Cardiac fibroblast (primary cell): ENCODE data around the gene GRAMD1C.

Experiments
- DNase-seq, 2 donors: peaks; one replicate each; pipeline versions ENCODE4 v3.0.0 to v3.0.0-alpha.2; 2010; ENCODE audit warnings: low read depth in 2 of 2
- H3K4me3 ChIP-seq, 2 donors: replicated peaks in 1 of 2; 1 replicate in 1 of 2; 2 replicates in 1 of 2; pipeline ENCODE4 v1.5.1; 2011; ENCODE audit warnings: low read depth in 2 of 2, low read length in 2 of 2, mild to moderate bottlenecking in 2 of 2, moderate library complexity in 1 of 2
- TF ChIP-seq, protein P1 (sequence below): IDR thresholded peaks from one replicate; pipeline ENCODE4 v1.5.1; 2011; ENCODE audit warnings: low read depth, mild to moderate bottlenecking, low read length, inconsistent platforms

Gene GRAMD1C

DNA sequence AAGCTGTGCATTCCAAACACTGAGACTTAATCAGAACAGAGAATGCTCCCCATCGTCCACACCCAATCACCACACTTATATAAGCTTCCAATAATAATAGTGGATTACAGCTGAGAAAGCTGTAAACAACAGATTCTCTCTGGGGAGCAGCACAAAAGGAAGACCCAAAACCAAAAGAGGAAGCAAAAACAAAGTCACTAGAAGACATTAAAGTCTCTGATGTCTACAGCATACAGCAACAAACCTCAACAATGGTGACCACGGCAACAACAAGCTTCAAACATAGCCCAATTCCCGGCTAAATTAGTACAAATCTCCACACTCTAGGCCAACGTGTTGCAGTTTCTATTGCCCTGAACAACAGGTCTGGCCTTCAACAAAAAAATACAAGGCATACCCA, 147.0 kb downstream of the GRAMD1C start:
- DNase-seq, result no peak
- H3K4me3 ChIP-seq, result no peak overlapping the region
- TF ChIP-seq, protein P1, sequence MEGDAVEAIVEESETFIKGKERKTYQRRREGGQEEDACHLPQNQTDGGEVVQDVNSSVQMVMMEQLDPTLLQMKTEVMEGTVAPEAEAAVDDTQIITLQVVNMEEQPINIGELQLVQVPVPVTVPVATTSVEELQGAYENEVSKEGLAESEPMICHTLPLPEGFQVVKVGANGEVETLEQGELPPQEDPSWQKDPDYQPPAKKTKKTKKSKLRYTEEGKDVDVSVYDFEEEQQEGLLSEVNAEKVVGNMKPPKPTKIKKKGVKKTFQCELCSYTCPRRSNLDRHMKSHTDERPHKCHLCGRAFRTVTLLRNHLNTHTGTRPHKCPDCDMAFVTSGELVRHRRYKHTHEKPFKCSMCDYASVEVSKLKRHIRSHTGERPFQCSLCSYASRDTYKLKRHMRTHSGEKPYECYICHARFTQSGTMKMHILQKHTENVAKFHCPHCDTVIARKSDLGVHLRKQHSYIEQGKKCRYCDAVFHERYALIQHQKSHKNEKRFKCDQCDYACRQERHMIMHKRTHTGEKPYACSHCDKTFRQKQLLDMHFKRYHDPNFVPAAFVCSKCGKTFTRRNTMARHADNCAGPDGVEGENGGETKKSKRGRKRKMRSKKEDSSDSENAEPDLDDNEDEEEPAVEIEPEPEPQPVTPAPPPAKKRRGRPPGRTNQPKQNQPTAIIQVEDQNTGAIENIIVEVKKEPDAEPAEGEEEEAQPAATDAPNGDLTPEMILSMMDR, result no peak
